Stimulated activated CD8-positive, alpha-beta memory T cell treated with anti-CD3 and anti-CD28 coated beads, Interleukin-12 subunit alpha, Interleukin-12 subunit beta, amount 100 ng/mL, for 4 hours (primary cell): ENCODE data around the gene PLBD2.

Experiments used
- DNase-seq: peaks from one replicate; pipeline ENCODE4 v3.0.0-alpha.2; 2020; ENCODE audit warnings: low read depth

The PLBD2 gene

GRCh38 chr12:113393749-113394148, 35.4 kb downstream of the PLBD2 start:
- DNase-seq = no peak

GRCh38 chr12:113395119-113395518, 36.7 kb downstream of the PLBD2 start:
- DNase-seq = no peak

GRCh38 chr12:113396200-113396599, 37.8 kb downstream of the PLBD2 start:
- DNase-seq = no peak

DNA sequence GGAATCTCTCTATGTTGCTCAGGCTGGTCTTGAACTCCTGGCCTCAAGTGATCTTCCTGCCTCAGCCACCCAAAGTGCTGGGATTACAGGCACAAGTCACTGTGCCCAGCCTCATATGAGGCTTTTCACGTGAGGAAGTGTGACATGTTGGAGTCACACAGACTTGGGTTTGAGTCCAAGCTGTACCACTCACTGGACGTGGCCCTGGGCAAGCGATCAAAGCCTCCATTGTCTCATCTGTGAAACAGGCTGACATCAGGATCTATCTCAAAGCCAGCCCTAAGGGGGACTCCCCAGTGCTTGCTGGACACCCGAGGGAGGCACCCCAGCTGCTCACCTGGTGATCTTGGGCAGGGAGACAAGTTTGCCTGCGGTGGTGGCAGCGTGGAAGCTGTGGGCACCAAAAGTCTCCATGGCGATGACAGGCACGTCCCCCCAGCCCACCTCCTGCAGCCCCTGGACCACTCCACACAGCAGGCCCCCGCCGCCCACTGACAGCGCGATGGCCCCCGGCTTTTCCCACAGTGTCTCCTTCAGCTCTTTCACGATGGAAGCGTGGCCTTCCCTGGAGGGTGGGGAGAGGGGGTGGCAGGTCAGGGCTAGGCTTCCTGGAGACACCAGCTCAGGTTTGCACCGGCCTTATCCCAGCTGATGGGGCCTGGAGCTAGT, 38.6 kb downstream of the PLBD2 start:
- no peak for DNase-seq

GRCh38 chr12:113397497-113398197, 39.3 kb downstream of the PLBD2 start:
- DNase-seq = no peak

DNA sequence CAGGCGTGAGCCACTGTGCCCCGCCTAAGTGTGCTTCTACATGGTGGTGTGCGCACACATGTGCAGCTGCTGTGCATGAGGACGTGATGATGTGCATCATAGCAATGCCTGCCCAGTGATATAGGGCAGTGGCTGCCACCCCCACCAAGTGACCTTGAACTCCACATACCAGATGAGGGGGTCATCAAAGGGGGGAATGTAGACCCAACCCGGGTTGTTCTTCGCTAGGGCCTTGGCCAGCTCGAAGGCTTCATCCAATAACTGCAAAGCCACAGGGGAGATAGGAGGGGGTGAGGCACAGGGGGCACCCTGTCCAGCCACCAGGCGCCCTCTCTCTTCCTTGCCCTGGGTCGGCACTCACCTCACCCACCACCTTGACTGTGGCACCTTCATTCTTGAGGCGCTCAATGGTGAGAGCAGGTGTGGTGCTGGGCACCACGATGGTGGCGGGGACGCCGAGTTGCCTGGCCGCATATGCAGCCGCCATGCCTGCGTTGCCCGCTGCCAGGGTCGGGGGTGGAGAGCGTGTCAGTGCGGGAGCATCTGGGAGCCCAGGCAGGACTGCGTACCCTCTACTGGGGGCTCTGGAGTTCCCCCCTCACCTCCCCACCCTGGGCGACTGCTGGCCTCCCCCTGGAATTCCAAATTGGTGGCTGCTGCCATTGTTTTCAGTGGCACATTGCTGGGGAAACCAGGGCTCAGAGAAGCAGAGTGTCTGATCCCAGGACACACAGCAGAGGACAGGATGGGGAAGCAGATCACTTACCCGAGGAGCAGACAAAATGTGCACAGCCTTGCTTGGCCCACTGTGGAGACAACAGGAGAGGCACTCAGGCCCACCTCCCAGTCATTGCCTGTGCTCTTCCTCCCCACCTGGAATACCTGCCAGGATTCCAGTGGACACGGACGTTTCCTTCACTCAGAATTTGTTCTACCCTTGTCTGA, 40.2 kb downstream of the PLBD2 start:
- DNase-seq = no peak

- no peak for DNase-seq
Observed at GRCh38 chr12:113399490-113399889, 41.1 kb downstream of the PLBD2 start.

DNA sequence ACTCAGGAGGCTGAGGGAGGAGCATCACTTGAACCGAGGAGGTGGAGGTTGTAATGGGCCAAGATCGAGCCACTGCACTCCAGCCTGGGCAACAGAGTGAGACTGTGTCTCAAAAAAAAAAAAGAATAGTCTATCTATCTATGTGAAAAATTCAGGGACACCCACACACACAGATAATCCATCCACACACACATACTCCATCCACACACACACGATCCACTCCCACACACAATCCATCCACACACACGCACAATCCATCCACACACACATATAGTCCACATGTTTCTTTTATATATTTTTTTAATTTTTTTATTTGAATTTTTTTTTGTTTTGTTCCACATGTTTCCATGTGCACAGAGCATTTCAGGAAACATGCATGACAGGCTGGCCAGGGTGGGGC, 42.0 kb downstream of the PLBD2 start:
- no peak for DNase-seq

DNA sequence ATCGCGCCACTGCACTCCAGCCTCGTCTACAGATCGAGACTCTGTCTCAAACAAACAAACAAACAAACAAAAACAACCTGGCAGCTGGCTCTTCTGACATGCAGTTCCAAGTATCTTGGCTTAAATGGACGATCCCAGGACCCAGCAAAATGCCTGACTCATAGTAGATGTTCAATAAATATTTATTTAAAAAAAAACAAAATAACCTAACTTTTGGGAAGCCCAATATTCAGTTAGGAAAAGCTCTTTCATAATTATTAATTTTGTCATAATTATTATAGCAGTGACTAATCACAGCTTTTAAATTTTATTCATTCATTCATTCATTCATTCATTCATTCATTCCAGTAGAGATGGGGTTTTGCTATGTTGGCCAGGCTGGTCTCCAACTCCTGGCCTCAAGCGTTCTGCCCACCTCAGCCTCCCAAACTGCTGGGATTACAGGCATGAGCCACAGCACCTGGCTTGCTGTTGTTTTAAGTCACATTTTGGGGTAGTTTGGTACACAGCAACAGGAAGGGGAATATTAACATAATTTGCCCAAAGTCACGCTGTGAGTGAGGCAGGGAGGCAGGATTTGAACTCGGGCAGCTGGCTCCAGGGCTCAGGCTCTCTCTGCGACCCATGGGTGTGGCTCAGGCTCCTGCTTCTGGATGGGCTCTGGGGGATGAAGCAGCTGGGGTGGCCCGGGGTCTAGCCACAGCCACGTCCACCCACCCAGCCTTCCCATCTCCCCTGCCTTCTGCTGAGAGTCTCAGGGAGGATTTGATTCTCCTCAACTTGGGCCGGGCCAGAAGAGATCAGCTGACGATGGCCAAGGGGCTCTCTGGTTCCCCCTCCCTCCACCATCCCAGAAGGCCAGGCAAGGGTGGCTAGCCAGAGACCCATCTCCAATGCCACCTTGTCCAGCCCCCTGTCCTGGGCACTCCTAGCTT, 42.9 kb downstream of the PLBD2 start:
- DNase-seq = no peak

DNA sequence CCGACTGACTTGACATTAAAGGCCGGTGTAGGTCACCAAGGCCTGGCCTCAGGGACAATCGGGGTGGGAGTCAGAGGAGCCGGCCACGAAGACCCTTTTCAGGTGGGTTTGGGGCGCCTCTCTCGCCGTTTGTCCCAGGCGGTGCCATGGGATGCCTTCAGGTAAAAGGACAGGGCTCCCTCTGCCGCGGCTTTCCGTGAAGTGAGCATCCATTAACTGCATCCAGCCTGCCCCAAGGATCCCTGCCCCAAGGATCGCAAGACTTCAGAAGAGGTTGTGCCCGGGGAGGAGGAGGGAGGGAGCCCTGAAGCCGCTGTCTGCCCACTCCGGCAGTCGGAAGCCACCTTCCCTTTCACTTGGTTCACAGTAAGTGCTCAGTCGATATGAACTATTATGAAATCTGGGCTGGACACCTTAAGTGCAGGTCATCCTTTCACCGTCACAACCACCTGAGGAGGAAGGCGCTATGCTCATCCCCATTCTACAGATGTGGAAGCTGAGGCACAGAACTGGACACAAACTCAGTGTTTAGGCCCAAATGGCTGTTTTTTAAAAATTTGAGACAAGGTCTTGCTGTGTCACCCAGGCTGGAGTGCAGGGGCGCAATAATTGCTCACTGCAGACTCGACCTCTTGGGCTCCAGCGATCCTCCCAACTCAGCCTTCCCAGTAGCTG, 44.3 kb downstream of the PLBD2 start:
- no peak for DNase-seq

DNA sequence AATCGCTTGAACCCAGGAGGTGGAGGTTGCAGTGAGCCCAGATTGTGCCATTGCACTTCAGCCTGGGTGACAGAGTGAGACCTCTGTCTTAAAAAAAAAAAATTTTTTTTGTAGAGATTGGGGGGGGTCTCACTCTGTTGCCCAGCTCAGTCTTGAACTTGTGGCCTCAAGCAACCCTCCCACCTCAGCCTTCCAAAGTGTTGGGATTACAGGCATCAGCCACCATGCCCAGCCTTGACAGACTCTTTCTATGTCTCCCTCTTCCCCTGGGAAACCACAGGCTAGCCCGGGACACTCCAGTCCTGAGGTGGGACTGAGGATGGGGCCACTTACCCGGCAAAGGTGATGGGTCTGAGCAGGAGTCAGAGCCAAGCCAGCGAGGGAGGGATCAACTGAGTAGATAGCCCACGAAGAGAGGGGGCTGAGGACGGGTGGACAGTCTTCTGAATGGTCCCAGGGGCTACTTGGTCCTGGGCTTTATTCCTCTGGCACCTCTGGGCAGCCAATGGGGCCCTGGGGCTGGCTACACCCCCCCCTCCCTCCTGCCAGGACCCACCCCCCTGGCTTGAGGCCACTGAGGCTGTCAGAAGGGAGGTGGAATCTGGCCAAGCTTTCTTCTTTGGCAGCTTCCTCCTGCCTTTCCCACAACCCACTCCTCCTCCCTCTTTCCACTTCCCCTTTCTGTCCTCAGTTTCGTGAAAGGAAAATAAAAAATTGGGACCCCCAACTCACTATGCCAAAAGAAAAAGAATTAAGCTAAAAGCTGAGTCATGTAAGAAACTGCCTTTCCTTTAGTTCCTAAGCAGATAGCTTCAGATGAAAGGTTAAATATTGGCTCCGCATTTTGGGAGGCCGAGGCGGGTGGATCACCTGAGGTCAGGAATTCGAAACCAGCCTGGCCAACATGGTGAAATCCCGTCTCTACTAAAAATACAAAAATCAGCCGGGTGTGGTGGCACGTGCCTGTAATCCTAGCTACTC, 45.3 kb downstream of the PLBD2 start, which contains the start of gene SDS:
TSS of gene SDS (minus strand) at position 453 of the 981 bp plus-strand sequence. CDS start 4,179 bp downstream, outside the sequence.
- no peak for DNase-seq

GRCh38 chr12:113405694-113406093, 47.3 kb downstream of the PLBD2 start:
- no peak for DNase-seq

DNA sequence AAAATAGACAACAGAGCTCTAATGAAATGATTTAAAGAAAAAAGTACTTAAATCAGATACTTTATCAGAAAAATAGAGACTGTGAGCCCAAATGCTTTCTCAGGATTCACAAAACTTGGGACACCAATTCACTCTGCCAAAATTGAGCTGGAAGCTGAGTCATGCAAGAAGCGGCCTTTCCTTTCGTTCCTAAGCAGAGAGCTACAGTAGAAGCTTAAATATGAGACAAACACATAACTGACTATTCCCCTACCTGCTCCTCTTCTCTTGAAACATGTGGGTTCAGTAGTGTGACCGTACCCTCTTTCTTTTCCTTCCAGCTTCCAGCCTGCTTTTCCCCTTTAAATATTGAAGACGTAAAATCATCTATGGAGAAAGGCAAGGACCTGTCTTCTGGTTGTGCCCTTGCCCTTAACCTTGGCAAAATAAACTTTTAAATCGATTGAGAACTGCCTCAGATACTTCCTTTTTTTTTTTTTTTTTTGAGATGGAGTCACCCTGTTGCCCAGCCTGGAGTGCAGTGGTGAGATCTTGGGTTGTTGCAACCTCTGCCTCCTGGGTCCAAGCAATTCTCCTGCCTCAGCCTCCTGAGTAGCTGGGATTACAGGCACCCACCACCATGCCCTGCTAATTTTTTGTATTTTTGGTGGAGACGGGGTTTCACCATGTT, 49.7 kb downstream of the PLBD2 start:
- no peak for DNase-seq

DNA sequence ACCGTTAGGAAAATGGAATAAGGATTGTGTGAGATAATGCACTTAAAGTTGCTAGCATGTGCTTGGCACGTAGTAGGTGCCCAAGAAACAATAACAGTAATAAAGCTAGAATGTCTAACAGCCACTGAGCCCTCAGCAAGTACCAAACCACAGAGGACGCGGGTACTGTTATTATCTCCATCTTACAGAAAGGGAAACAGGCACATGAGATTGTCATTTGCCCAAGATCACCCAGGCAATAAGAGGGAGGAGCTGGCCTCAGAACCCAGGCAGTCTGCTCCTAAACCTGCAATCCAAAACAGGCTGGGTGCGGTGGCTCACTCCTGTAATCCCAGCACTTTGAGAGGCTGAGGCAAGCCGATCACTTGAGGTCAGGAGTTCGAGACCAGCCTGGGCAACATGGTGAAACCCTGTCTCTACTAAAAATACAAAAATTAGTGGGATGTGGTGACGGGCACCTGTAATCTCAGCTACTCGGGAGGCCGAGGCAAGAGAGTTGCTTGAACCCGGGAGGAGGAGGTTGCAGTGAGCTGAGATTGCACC, 50.4 kb downstream of the PLBD2 start:
- no peak for DNase-seq

- no peak for DNase-seq
Observed at GRCh38 chr12:113409462-113410124, 51.2 kb downstream of the PLBD2 start.

DNA sequence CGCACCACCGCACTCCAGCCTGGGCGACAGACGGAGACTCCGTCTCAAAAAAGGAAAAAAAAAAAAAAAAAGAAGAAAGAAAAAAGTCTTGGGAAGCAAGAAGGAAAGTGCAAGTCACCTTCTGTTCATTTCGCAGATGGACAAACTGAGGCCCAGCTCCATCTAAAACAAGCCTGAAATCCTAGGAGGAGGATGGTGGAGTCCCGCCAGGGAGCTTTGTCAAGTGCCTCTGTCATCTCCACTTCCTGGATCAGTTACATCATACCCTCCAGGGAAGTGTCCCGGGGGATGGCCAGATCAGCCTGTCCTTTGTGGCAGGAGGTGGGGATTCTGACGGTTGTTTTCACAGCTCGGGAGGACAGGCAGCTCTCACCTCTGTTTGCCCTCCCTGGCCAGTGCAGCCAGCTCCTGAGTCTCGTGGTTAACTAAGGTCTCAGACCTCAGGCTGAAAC, 55.1 kb downstream of the PLBD2 start:
- DNase-seq = no peak

DNA sequence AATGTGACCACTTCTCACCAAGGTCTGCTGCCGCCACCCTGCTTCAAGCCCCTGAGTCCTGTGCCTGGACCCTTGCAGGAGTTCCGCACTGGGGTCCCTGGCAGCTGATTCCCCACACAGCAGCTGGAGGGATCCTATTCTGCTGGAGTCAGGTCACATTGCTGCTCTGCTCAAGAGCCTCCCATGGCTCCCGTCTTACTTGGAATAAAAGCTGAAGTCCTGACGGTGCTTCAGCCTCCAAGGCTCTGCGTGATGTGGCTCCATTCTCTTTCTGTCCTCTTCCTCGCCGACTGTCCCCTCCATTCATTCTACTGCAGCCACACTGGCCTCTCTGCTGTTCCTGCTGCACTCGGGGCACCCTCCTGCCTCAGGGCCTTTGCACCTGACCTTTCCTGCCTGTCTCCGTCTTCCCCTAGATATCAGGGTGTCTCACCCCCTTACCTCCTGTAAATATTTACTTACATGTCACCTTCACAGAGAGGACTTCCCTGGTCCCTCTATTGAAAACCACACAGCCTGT, 56.2 kb downstream of the PLBD2 start:
- DNase-seq = no peak
